Measurements from ENCODE around the gene KAZN.

Gene KAZN

GRCh38 chr1:14733048-14733778, 134.7 kb downstream of the KAZN start:
- TF ChIP-seq ARNTL (CRISPR knock-in tag; IDR thresholded peaks at IDR 0.05; ENCODE audit: borderline replicate concordance, low read depth) (no peak), BACH2 (CRISPR knock-in tag; IDR thresholded peaks at IDR 0.05; ENCODE audit: borderline replicate concordance) (no peak), TCF4 (CRISPR knock-in tag; IDR thresholded peaks at IDR 0.05; ENCODE audit: borderline replicate concordance) (no peak), PPARA (CRISPR knock-in tag; IDR thresholded peaks at IDR 0.05; ENCODE audit: borderline replicate concordance) (no peak), ESRRG (CRISPR knock-in tag; IDR thresholded peaks at IDR 0.05) (no peak), ZC3H10 (CRISPR knock-in tag; IDR thresholded peaks at IDR 0.05) (no peak), PATZ1 (CRISPR knock-in tag; IDR thresholded peaks at IDR 0.05; ENCODE audit: borderline replicate concordance) (no peak)
- no peak for ATAC-seq

DNA sequence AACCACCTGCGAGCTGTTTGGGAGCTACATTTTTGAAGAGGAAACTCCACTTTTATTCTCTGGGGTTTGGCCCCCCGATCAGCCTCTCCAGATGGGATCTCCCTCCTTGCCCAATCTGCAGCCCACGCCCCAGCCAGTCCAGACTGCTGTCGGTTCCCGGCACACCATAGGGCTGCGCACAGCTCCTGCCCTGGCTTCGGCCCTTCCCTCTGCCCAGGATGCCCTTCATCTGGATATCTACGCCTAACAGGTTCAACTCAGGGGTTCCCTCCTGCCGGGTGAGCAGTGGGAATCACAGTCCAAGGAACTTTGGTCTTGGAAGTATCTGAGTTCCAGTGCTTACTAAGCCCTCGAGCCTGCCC, 135.3 kb downstream of the KAZN start:
- no peak for TF ChIP-seq PATZ1 (CRISPR knock-in tag; IDR thresholded peaks at IDR 0.05; ENCODE audit: borderline replicate concordance)
- no peak for TF ChIP-seq CREB5 (CRISPR knock-in tag; IDR thresholded peaks at IDR 0.05; ENCODE audit: low read depth)
- TF ChIP-seq GLIS3 (CRISPR knock-in tag; IDR thresholded peaks at IDR 0.05), result no peak
- TF ChIP-seq ZNF70 (CRISPR knock-in tag; IDR thresholded peaks at IDR 0.05), result no peak
- TF ChIP-seq ZFP30 (CRISPR knock-in tag; IDR thresholded peaks at IDR 0.05), result no peak
- TF ChIP-seq ZFP3 (CRISPR knock-in tag; IDR thresholded peaks at IDR 0.05), result no peak
- no peak for TF ChIP-seq POU6F1 (CRISPR knock-in tag; IDR thresholded peaks at IDR 0.05; ENCODE audit: borderline replicate concordance, low read depth)

GRCh38 chr1:14735841-14736240, 137.4 kb downstream of the KAZN start:
- TF ChIP-seq ARNTL (CRISPR knock-in tag; IDR thresholded peaks at IDR 0.05; ENCODE audit: borderline replicate concordance, low read depth) (no peak), ZNF8 (CRISPR knock-in tag; IDR thresholded peaks at IDR 0.05) (no peak), RARB (CRISPR knock-in tag; IDR thresholded peaks at IDR 0.05) (no peak), TOX (CRISPR knock-in tag; IDR thresholded peaks at IDR 0.05; ENCODE audit: borderline replicate concordance) (no peak), ZFP3 (CRISPR knock-in tag; IDR thresholded peaks at IDR 0.05) (no peak), TCF4 (CRISPR knock-in tag; IDR thresholded peaks at IDR 0.05; ENCODE audit: borderline replicate concordance) (no peak), SNAI2 (CRISPR knock-in tag; IDR thresholded peaks at IDR 0.05) (no peak), OSR1 (CRISPR knock-in tag; IDR thresholded peaks at IDR 0.05) (no peak), CSRNP3 (CRISPR knock-in tag; IDR thresholded peaks at IDR 0.05) (no peak), ZNF70 (CRISPR knock-in tag; IDR thresholded peaks at IDR 0.05) (no peak)
- no peak for ATAC-seq

More for the DNA sequence above, 135.3 kb downstream of the KAZN start:
- ATAC-seq, result no peak

GRCh38 chr1:14737561-14738094, 139.1 kb downstream of the KAZN start:
- TF ChIP-seq ZNF8 (CRISPR knock-in tag; IDR thresholded peaks at IDR 0.05) (no peak), ZFP3 (CRISPR knock-in tag; IDR thresholded peaks at IDR 0.05) (no peak), CSDC2 (CRISPR knock-in tag; IDR thresholded peaks at IDR 0.05) (no peak), ZNF70 (CRISPR knock-in tag; IDR thresholded peaks at IDR 0.05) (no peak), TSHZ2 (CRISPR knock-in tag; IDR thresholded peaks at IDR 0.05) (no peak), GLIS3 (CRISPR knock-in tag; IDR thresholded peaks at IDR 0.05) (no peak), PPARA (CRISPR knock-in tag; IDR thresholded peaks at IDR 0.05; ENCODE audit: borderline replicate concordance) (no peak), RARB (CRISPR knock-in tag; IDR thresholded peaks at IDR 0.05) (no peak)
- no peak for ATAC-seq
